H9 (cell line): ENCODE results near the gene NLRP1. TPM values are rescaled to one million over a fixed set of nuclear protein-coding genes. Genes with fewer than 3 reads are reported as not detected.

Experiments
- DNase-seq: peaks from one replicate; pipeline ENCODE4 v3.0.0-alpha.2; 2017
- H2AFZ ChIP-seq: one replicate; pipeline ENCODE4 v1.6.1; 2013; ENCODE audit warnings: mild to moderate bottlenecking, low read length, control low read depth, moderate library complexity
- H2AK5ac ChIP-seq: 2 replicates; pipeline ENCODE4 v1.6.1; 2013; ENCODE audit warnings: low read length, control low read depth, mixed read lengths; ENCODE audit not compliant: insufficient read length
- H2BK120ac ChIP-seq: one replicate; pipeline ENCODE4 v1.6.1; 2013; ENCODE audit warnings: low read depth, mild to moderate bottlenecking, low read length, control low read depth, inconsistent platforms; ENCODE audit not compliant: poor library complexity, severe bottlenecking
- H2BK12ac ChIP-seq: 2 replicates; pipeline ENCODE4 v1.6.1; 2013; ENCODE audit warnings: low read length, control low read depth, mixed read lengths, low read depth; ENCODE audit not compliant: insufficient read length
- H2BK15ac ChIP-seq: 2 replicates; pipeline ENCODE4 v1.6.1; 2013; ENCODE audit warnings: low read depth, low read length, control low read depth
- H2BK20ac ChIP-seq: one replicate; pipeline ENCODE4 v1.6.1; 2013; ENCODE audit warnings: low read depth, mild to moderate bottlenecking, low read length, control low read depth, inconsistent platforms; ENCODE audit not compliant: poor library complexity, severe bottlenecking
- H2BK5ac ChIP-seq: 2 replicates; pipeline ENCODE4 v1.6.1; 2013; ENCODE audit warnings: low read length, control low read depth, mixed read lengths; ENCODE audit not compliant: insufficient read length
- H3K14ac ChIP-seq: 2 replicates; pipeline ENCODE4 v1.6.1; 2013; ENCODE audit warnings: low read length, control low read depth; ENCODE audit not compliant: insufficient read depth
- H3K18ac ChIP-seq: 2 replicates; pipeline ENCODE4 v1.6.1; 2013; ENCODE audit warnings: low read depth, mild to moderate bottlenecking, mixed read lengths, low read length, control low read depth; ENCODE audit not compliant: insufficient read length
- H3K23ac ChIP-seq: 2 replicates; pipeline ENCODE4 v1.6.1; 2013; ENCODE audit warnings: low read length, control low read depth, mixed read lengths, low read depth; ENCODE audit not compliant: insufficient read length
- H3K23me2 ChIP-seq: 2 replicates; pipeline ENCODE4 v1.6.1; 2013; ENCODE audit warnings: low read depth, mild to moderate bottlenecking, mixed read lengths, low read length, control low read depth; ENCODE audit not compliant: insufficient read length, poor library complexity, severe bottlenecking
- H3K27ac ChIP-seq: 2 replicates; pipeline ENCODE4 v1.5.1; 2013; ENCODE audit warnings: low read length, control low read depth, mixed read lengths, low read depth; ENCODE audit not compliant: insufficient read length
- H3K27me3 ChIP-seq: 2 replicates; pipeline ENCODE4 v1.6.1; 2013; ENCODE audit warnings: low read length, control low read depth, inconsistent platforms; ENCODE audit not compliant: insufficient read depth
- H3K4ac ChIP-seq: 2 replicates; pipeline ENCODE4 v1.6.1; 2013; ENCODE audit warnings: low read depth, mild to moderate bottlenecking, control low read depth, inconsistent platforms, low read length, moderate library complexity
- H3K4me1 ChIP-seq: 2 replicates; pipeline ENCODE4 v1.6.1; 2013; ENCODE audit warnings: low read length, control low read depth, inconsistent platforms; ENCODE audit not compliant: insufficient read depth
- H3K4me2 ChIP-seq: 2 replicates; pipeline ENCODE4 v1.6.1; 2013; ENCODE audit warnings: low read length, control low read depth, mixed read lengths; ENCODE audit not compliant: insufficient read length, insufficient read depth
- H3K56ac ChIP-seq: 2 replicates; pipeline ENCODE4 v1.6.1; 2013; ENCODE audit warnings: low read depth, mild to moderate bottlenecking, mixed read lengths, low read length, control low read depth; ENCODE audit not compliant: insufficient read length
- H3K79me1 ChIP-seq: 2 replicates; pipeline ENCODE4 v1.6.1; 2013; ENCODE audit warnings: low read depth, mild to moderate bottlenecking, moderate library complexity, low read length, control low read depth, inconsistent platforms; ENCODE audit not compliant: insufficient read depth, poor library complexity, severe bottlenecking
- H3K79me2 ChIP-seq: 2 replicates; pipeline ENCODE4 v1.6.1; 2013; ENCODE audit warnings: low read length, control low read depth, inconsistent platforms; ENCODE audit not compliant: insufficient read depth
- H3K9ac ChIP-seq: 2 replicates; pipeline ENCODE4 v1.6.1; 2013; ENCODE audit warnings: low read length, control low read depth, mixed read lengths; ENCODE audit not compliant: insufficient read length; ENCODE audit errors: extremely low read depth
- H3K9me3 ChIP-seq: one replicate; pipeline ENCODE4 v1.6.1; 2013; ENCODE audit warnings: low read depth, low read length, inconsistent platforms; ENCODE audit not compliant: control insufficient read depth
- H3T11ph ChIP-seq: one replicate; pipeline ENCODE4 v1.6.1; 2013; ENCODE audit warnings: mild to moderate bottlenecking, low read length, control low read depth, inconsistent platforms
- H4K20me1 ChIP-seq: one replicate; pipeline ENCODE4 v1.6.1; 2013; ENCODE audit not compliant: control insufficient read depth, insufficient read length, insufficient read depth
- H4K5ac ChIP-seq: 2 replicates; pipeline ENCODE4 v1.6.1; 2013; ENCODE audit warnings: low read depth, mild to moderate bottlenecking, mixed read lengths, low read length, control low read depth; ENCODE audit not compliant: insufficient read length
- H4K8ac ChIP-seq: replicated peaks from 2 replicates; pipeline ENCODE4 v1.6.1; 2013; ENCODE audit warnings: low read length, control low read depth, mixed read lengths, low read depth; ENCODE audit not compliant: insufficient read length
- H4K91ac ChIP-seq: 2 replicates; pipeline ENCODE4 v1.6.1; 2013; ENCODE audit warnings: low read depth, mild to moderate bottlenecking, moderate library complexity, mixed read lengths, low read length, control low read depth; ENCODE audit not compliant: insufficient read length
- H3K27ac Mint-ChIP-seq, 3 experiments: 2 replicates in 2 of 3; 3 replicates in 1 of 3; pipeline ENCODE4 v1.8.0; 2020 to 2021; ENCODE audit warnings: mixed read lengths in 3 of 3, mild to moderate bottlenecking in 1 of 3, moderate library complexity in 1 of 3
- H3K27me3 Mint-ChIP-seq: 2 replicates; pipeline ENCODE4 v1.8.0; 2021; ENCODE audit warnings: low read depth, mild to moderate bottlenecking, moderate library complexity, mixed read lengths
- H3K36me3 Mint-ChIP-seq, 3 experiments: 2 replicates in 2 of 3; 3 replicates in 1 of 3; pipeline ENCODE4 v1.8.0; 2020 to 2021; ENCODE audit warnings: low read depth in 3 of 3, mixed read lengths in 3 of 3; ENCODE audit not compliant: insufficient read depth in 1 of 3
- H3K4me1 Mint-ChIP-seq, 2 experiments: 2 replicates each; pipeline ENCODE4 v1.8.0; 2020; ENCODE audit warnings: mixed read lengths in 2 of 2
- H3K4me3 Mint-ChIP-seq, 2 experiments: 2 replicates in 1 of 2; 3 replicates in 1 of 2; pipeline ENCODE4 v1.8.0; 2020 to 2021; ENCODE audit warnings: mild to moderate bottlenecking in 2 of 2, mixed read lengths in 2 of 2, moderate library complexity in 1 of 2
- H3K9me3 Mint-ChIP-seq, 2 experiments: 2 replicates in 1 of 2; 3 replicates in 1 of 2; pipeline ENCODE4 v1.8.0; 2020; ENCODE audit warnings: mild to moderate bottlenecking in 2 of 2, mixed read lengths in 2 of 2, moderate library complexity in 1 of 2
- WGBS: extraction: QIAGEN DNeasy Blood & Tissue Kit; methylation state at CpG from one replicate; pipeline ENCODE4 v1.1.7; 2013; ENCODE audit warnings: missing lambda C conversion rate, low lambda C conversion rate, mixed read lengths; ENCODE audit not compliant: insufficient read length; ENCODE audit errors: extremely low coverage; 5-methylcytosine and 5-hydroxymethylcytosine counted together
- total RNA-seq: library from RNA; stranded (reverse); gene quantifications from 2 replicates; pipeline ENCODE4 v1.2.1, GENCODE V29; 2021
- TF ChIP-seq, protein P1 (sequence below): fragments of 200-600 bp; sonication (generic); conservative IDR thresholded peaks from 3 replicates; pipeline ENCODE4 v1.8.0; 2021; ENCODE audit warnings: antibody characterized with exemption, mild to moderate bottlenecking

The NLRP1 gene
- total RNA-seq, 1 experiment from 2014 or later: 12.1 TPM

DNA sequence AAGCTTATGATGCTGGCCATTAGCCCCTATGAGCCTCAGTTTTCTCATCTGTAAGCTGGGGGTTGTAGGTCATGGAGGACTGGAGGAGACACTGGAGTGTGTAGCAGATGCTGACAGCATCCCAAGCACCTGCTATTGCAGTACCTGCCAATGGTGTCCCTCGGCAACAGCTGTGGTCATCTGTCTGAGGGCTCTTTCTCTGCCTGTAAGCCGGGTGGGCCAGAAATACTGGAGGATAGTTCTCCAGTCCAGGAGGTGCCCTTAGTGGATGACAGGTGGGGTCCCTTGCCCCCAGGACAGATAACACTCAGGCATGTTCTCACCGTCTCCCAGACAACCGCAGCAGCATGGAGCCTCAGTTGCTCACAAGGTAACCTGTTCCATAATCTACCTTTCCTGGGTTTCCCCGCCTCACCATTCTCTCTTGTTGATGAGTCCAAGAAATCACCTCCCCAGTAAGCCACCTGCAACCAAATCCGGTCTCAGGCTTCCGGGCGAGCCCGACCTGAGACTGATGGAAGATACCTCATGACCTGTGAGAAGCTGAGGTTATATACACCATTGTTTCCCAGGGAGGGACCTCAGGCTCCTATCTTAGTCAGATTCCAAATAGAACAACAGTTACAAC, 23.8 kb downstream of the NLRP1 start:
- TF ChIP-seq, protein P1, sequence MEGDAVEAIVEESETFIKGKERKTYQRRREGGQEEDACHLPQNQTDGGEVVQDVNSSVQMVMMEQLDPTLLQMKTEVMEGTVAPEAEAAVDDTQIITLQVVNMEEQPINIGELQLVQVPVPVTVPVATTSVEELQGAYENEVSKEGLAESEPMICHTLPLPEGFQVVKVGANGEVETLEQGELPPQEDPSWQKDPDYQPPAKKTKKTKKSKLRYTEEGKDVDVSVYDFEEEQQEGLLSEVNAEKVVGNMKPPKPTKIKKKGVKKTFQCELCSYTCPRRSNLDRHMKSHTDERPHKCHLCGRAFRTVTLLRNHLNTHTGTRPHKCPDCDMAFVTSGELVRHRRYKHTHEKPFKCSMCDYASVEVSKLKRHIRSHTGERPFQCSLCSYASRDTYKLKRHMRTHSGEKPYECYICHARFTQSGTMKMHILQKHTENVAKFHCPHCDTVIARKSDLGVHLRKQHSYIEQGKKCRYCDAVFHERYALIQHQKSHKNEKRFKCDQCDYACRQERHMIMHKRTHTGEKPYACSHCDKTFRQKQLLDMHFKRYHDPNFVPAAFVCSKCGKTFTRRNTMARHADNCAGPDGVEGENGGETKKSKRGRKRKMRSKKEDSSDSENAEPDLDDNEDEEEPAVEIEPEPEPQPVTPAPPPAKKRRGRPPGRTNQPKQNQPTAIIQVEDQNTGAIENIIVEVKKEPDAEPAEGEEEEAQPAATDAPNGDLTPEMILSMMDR: no peak
- Histone ChIP-seq H3K4ac (no peak overlapping the region), H2AK5ac (no peak overlapping the region), H2AFZ (no peak overlapping the region), H3K79me1 (no peaks in the 10 kb centered on the region), H4K8ac (no peak overlapping the region), H3K14ac (no peak overlapping the region), H3K9me3 (no peaks in the 10 kb centered on the region), H3K23ac (no peak overlapping the region), H3K18ac (no peak overlapping the region), H4K20me1 (no peaks in the 10 kb centered on the region), H3K27ac (no peak overlapping the region), H2BK12ac (no peak overlapping the region), H2BK15ac (no peak overlapping the region), H3K56ac (no peak overlapping the region), H3K79me2 (no peaks in the 10 kb centered on the region), H2BK5ac (no peak overlapping the region), H4K91ac (no peak overlapping the region), H3K23me2 (no peaks in the 10 kb centered on the region), H3K4me2 (no peak overlapping the region), H3K9ac (no peak overlapping the region), H3K27me3 (no peaks in the 10 kb centered on the region), H2BK20ac (no peak overlapping the region), H3T11ph (no peak overlapping the region), H4K5ac (no peak overlapping the region), H2BK120ac (no peak overlapping the region), H3K4me1 (no peaks in the 10 kb centered on the region)
- DNase-seq: no peak
- Mint-ChIP-seq H3K4me1 (peaks cover 0 to under 1% of the 10 kb centered on the region in 2 experiments; a peak in 1 of 4 replicates), H3K4me3 (no peak overlapping the region), H3K27ac (no peak overlapping the region), H3K36me3 (no peaks in the 10 kb centered on the region), H3K27me3 (peaks cover 3% of the 10 kb centered on the region), H3K9me3 (no peaks in the 10 kb centered on the region)
- WGBS: no CpG with 5 or more reads among the region's 9 CpGs
